Measurements from ENCODE around the gene KCNN4.

The KCNN4 gene

DNA sequence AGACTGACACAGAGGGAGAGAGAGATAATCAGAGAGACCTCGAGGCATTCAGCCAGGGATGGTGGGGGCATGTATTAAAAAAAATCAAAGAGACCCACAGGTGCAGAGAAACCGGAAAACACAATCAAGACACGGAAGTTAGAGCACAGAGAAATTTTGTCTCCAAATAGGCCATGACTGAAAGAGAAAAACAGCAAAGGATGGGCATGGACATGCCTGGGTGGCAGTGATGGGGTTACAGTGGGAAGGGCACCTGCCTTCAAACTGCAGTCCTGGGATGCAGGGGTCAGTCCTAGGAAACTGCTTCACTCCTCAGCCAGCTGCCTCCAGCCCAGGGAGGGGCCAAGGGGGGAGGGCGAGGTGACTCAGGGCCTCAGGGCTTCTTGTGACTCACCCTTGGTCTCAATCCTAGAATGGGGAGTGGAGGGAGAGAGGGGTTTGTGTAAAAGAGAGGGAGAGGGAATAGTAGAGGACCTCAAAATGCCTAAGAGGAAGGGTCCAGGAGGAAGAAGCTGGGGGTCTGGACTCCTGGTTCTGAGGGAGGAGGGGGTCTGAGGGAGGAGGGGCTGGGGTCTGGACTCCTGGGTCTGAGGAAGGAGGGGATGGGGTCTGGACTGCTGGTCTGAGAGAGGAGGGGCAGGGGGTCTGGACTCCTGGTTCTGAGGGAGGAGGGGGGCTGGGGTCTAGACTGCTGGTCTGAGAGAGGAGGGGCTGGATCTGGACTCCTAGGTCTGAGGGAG, 3.6 kb upstream of the KCNN4 start:
- Histone ChIP-seq H3K4me1 (ENCODE audit: insufficient read depth, low read length, poor library complexity, severe bottlenecking) (peaks cover 37% of the 10 kb centered on the region), H2AFZ (ENCODE audit: low read length) (peak overlapping the region; percentile 32), H3K4me3 (ENCODE audit: low read length, poor library complexity, severe bottlenecking) (peak overlapping the region; percentile 20)

GRCh38 chr19:43783636-43784035, 2.9 kb upstream of the KCNN4 start:
- Histone ChIP-seq H2AFZ (ENCODE audit: low read length) (no peak overlapping the region), H3K27me3 (ENCODE audit: insufficient read depth, low read length, poor library complexity, severe bottlenecking) (no peaks in the 10 kb centered on the region), H4K20me1 (ENCODE audit: insufficient read depth, low read length, poor library complexity, severe bottlenecking) (no peaks in the 10 kb centered on the region), H3K4me3 (ENCODE audit: low read length, poor library complexity, severe bottlenecking) (no peak overlapping the region), H3K79me2 (ENCODE audit: insufficient read depth, low read length) (peaks cover 19% of the 10 kb centered on the region; the same call in 1 of the 2 replicates), H3K9me2 (replicated peaks; ENCODE audit: low read depth, low read length) (no peaks in the 10 kb centered on the region), H3K9me3 (ENCODE audit: insufficient read depth, low read depth, low read length) (no peaks in the 10 kb centered on the region), H3F3A (ENCODE audit: low read depth) (no peaks in the 10 kb centered on the region), H3K4me1 (ENCODE audit: insufficient read depth, low read length, poor library complexity, severe bottlenecking) (peaks cover 44% of the 10 kb centered on the region), H3K9ac (ENCODE audit: low read depth, low read length, poor library complexity, severe bottlenecking) (peak overlapping the region; percentile 50), H3K4me2 (ENCODE audit: low read depth, low read length, poor library complexity, severe bottlenecking) (peak overlapping the region; percentile 52), H3K36me3 (ENCODE audit: insufficient read depth, low read length) (no peaks in the 10 kb centered on the region)
- no peak for TF ChIP-seq EZH2phosphoT487 (IDR thresholded peaks at IDR 0.05; ENCODE audit: borderline replicate concordance)
- TF ChIP-seq CTCF (conservative IDR thresholded peaks at IDR 0.05; ENCODE audit: low read length) = no peak

More for the DNA sequence above, 3.6 kb upstream of the KCNN4 start:
- H3K79me2 ChIP-seq (ENCODE audit: insufficient read depth, low read length) = peaks cover 11% of the 10 kb centered on the region; the same call in 1 of the 2 replicates
- H3K9me3 ChIP-seq (ENCODE audit: insufficient read depth, low read depth, low read length) = no peaks in the 10 kb centered on the region
- H3F3A ChIP-seq (ENCODE audit: low read depth) = no peaks in the 10 kb centered on the region
- no peaks in the 10 kb centered on the region for H3K36me3 ChIP-seq (ENCODE audit: insufficient read depth, low read length)
- H3K9me2 ChIP-seq (replicated peaks; ENCODE audit: low read depth, low read length) = no peaks in the 10 kb centered on the region
- H4K20me1 ChIP-seq (ENCODE audit: insufficient read depth, low read length, poor library complexity, severe bottlenecking) = no peaks in the 10 kb centered on the region
- H3K9ac ChIP-seq (ENCODE audit: low read depth, low read length, poor library complexity, severe bottlenecking) = peak overlapping the region; percentile 50
- no peak for TF ChIP-seq EZH2phosphoT487 (IDR thresholded peaks at IDR 0.05; ENCODE audit: borderline replicate concordance)
- TF ChIP-seq CTCF (conservative IDR thresholded peaks at IDR 0.05; ENCODE audit: low read length) = no peak
- H3K4me2 ChIP-seq (ENCODE audit: low read depth, low read length, poor library complexity, severe bottlenecking) = peak overlapping the region; percentile 52
- H3K27me3 ChIP-seq (ENCODE audit: insufficient read depth, low read length, poor library complexity, severe bottlenecking) = no peaks in the 10 kb centered on the region

DNA sequence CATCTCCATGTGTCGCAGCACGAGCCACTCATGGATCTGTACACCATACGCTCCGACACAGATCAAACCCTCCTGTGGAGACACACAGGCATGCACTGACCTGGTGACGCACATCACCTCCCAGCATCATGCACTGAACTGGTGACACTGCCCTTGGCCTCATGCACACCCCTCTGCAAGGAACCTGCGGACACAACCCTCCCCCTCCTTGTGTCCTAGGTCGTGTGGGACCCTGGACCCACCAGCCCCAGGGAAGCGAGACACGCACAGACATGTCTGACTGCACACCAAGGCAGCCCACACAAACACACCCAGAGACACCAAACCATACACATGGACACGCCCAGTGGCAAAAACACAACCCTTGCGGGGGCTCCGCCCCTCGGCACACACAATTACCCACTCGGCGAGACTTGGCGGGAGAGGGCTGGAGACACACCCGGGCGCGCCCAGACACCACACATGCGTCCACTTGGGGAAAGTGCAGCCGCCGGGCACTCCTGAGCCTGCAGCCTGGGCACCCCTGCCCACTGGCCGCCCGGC, 2.0 kb upstream of the KCNN4 start:
- no peak overlapping the region for H2AFZ ChIP-seq (ENCODE audit: low read length)
- no peak overlapping the region for H3K4me3 ChIP-seq (ENCODE audit: low read length, poor library complexity, severe bottlenecking)
- H3K79me2 ChIP-seq (ENCODE audit: insufficient read depth, low read length) = peaks cover 22% of the 10 kb centered on the region; the same call in 1 of the 2 replicates
- H4K20me1 ChIP-seq (ENCODE audit: insufficient read depth, low read length, poor library complexity, severe bottlenecking) = no peaks in the 10 kb centered on the region
- no peak overlapping the region for H3K4me2 ChIP-seq (ENCODE audit: low read depth, low read length, poor library complexity, severe bottlenecking)
- no peaks in the 10 kb centered on the region for H3F3A ChIP-seq (ENCODE audit: low read depth)
- no peaks in the 10 kb centered on the region for H3K36me3 ChIP-seq (ENCODE audit: insufficient read depth, low read length)
- H3K4me1 ChIP-seq (ENCODE audit: insufficient read depth, low read length, poor library complexity, severe bottlenecking) = peaks cover 51% of the 10 kb centered on the region
- no peak for TF ChIP-seq EZH2phosphoT487 (IDR thresholded peaks at IDR 0.05; ENCODE audit: borderline replicate concordance)
- no peak for TF ChIP-seq CTCF (conservative IDR thresholded peaks at IDR 0.05; ENCODE audit: low read length)
- no peaks in the 10 kb centered on the region for H3K9me2 ChIP-seq (replicated peaks; ENCODE audit: low read depth, low read length)
- no peaks in the 10 kb centered on the region for H3K27me3 ChIP-seq (ENCODE audit: insufficient read depth, low read length, poor library complexity, severe bottlenecking)
- H3K9ac ChIP-seq (ENCODE audit: low read depth, low read length, poor library complexity, severe bottlenecking) = peak overlapping the region; percentile 8
- no peaks in the 10 kb centered on the region for H3K9me3 ChIP-seq (ENCODE audit: insufficient read depth, low read depth, low read length)

Data from Loucy (cell line).